NCI-H1930 (cell line): ENCODE data around the gene SMPX.

Experiments used
- DNase-seq, 2 experiments: peaks; one replicate each; lab custom pipeline; 2025; lab: John Stamatoyannopoulos, UW

The SMPX gene

GRCh38 chrX:21744060-21744459 is 13.9 kb downstream of the SMPX start:
- no peak for DNase-seq

GRCh38 chrX:21741869-21742701 is 15.8 kb downstream of the SMPX start:
- DNase-seq, result no peak

DNA sequence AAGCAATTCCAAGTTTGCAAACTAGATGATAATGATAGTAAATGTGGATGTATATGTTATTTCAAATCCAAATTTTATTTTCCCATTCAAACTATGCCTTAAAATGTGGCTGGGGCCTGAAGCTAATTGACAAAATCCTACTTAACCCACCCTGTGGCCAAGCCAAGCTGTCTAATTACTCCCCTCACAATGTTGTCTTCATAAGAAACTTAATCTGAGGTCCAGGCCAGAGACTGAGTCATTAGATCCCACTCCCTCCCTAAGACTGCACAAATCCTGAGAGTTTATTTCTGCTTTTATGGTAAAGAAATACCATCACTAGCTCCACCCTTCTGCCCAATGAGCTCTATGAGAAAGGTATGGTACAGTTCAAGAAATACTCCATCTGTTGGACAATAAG is 16.6 kb downstream of the SMPX start:
- DNase-seq, result no peak

DNA sequence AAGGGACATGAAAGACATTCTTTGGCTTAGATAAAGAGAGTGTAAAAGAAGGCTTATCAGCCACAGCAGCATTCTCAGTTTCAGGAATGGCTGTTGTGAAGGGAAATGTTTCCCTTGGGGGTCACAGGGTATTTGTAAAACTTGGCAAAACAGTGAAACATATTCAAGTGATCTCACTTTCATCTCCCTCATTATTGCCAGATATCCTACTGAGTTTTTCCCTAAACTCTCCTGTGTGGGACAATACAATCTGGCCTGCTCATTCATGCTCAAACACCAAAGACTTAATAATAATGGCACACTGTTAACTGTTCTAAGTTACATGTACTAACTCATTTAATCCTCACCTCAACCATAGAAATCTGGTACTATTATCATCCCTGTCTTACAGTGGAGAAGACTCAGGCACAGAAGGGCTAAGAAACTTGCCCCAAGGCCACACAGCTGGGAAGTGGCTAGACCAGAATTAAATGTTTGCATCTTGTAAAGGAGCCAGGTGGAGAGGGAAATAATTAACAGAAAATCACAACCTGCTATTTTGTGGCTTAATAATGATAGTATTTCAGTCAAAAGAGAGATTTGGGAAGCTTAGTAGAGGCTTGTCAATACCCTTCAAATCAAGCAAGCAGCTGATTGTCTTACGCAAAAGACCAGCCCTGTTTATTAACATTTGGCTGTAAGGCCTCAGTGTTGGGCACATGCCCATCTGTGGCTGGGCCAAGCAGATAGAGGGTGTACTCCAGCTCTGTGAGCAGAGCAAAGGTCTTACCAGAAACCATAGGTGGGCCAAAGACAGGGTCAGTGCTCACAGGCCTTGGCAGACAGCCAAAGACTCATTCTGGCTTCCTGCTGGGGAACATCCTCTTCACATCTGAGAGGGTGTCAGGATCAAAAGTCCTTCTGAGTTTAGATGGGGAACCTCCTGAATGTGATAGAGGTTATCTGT is 17.3 kb downstream of the SMPX start:
- DNase-seq, result no peak

- no peak for DNase-seq
These were observed 19.0 kb downstream of the SMPX start for GRCh38 chrX:21738950-21739287.

DNA sequence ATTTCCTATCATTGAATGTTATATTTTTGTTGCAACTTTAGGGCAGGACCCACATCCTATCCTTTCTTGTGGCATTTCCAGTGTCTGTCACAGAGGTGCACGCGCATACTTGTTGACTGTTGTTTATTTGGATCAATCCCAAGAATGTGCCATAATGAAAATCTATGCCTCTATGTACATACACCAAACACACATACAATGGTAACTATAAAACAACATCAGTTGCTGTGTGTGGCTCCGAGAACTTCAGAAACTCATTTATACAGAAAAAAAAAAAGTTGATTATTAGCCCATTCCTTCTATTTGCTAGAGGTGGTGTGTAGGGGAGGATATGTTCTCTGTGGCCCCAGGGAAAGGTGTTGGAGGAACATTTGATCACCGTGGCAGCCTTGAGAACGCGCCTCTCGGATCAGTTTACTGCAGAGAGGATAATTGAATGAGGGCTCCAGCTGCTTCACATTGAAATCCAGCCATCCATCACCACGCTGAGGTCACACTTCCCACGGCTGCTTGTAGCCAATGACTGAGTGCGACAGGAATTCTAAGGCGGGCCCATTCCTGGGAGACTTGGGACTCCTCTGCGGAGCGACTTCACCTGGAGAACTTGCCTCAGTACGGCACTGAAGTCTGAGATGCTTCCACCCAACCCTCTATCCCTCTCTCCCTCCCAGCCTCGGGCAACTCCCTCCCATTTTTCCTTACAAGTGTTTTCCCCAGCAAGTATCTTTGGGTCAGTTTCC is 19.5 kb downstream of the SMPX start:
- DNase-seq, result no peak

DNA sequence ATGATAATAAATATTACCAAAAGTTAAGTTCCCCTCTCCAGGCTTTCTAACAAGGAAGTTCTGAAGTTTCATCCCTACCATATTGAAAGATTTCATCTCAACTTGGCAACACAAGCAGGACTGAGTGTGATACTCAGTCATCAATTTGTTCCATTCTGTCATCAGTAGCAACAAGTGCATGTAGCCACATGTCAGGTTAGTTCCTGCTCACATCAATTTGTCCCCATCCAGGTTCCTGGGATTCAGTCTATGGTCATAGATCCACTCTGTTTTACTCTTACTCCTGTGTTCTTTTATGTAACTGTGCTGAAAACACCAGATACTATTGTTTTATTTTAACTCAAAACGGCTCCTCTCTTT is 22.2 kb downstream of the SMPX start:
- no peak for DNase-seq

DNA sequence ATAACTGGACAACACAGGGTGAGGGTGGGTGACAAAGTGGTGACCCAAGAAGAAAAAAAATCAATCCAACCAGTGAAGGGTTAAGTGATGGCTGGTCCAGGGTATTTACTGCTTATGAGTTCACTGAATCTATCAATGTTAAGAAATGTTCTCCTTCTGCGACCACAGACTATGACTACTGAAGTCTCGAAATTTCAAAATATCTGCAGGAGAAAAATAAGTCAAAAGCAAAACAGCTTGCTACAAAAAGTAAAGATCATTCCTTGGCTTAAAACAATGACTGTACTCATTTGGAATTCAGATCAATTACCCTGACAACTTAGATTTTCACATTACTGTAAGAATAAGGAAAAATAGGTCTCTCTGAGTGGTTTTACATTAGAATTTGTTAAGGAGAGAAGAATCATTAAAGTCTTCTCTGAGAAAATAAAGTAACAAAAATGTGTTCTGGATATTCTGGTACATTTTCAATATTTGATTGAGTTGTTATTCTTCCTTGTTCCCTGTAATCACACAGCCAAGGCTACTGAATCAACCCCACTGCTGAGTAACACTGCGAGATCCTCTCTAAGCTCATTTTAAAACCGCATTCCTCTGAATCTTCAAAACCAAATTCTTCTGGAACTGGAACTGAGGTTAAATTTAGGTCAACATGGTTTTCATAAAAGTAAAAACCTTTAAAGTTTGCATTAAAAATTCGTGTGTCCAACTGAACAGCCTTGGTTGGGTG is 22.7 kb downstream of the SMPX start:
- no peak for DNase-seq

DNA sequence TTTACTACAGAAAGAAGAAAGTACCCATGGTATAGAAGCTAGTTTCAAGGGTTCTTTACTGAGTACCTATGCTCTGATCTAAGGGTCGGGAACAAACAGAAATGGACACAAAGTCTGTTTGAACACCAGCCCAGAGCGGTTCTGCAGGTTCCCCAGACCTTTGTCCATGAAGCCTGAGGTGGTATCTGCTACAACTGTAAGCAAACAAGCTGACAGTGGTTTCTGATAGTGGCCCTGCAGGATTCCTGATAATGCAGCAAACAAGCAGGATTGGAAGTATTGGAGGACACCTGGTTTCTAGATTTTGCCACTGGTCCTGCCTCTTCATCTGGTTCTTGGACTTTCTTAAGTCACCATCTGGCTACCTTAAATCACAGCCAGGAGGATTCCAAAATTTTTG is 23.7 kb downstream of the SMPX start:
- DNase-seq, result no peak

DNA sequence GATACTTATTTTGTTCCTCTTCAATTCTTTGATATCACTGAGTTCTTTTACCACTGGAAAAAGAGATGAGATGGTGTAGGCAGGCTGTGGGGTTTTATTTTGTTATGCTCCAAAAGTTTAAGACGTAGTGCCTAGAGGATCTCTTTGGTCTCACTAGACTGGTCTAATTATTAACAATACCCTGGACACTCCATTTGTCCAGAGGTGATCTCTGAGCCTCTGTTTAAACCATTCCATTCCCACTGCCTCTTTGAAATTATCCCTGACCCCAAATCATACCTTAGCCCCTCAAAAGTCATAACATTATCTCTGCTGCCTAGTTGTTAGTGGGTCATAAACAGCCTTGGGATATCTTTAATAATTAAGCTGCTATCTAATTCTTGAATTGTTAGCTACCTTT is 24.2 kb downstream of the SMPX start:
- no peak for DNase-seq

DNA sequence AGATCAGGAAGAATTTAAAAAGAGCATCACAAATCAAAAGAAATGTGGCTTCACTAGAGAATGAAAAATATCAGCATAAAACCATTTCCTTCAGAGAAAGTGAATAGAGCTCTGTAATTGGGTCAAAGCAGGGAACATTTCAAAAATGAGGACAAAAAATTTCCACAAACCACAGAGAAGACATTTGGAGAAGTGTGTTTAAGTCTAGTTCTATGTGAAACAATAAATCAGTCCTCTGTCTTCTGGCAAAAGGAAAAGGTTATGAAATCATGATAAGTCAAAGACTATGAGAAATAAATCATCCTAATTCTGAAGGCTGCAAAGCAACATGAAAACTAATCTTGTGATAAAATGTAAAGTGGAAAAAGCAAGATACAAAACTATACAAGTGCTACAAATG is 27.9 kb downstream of the SMPX start:
- no peak for DNase-seq

DNA sequence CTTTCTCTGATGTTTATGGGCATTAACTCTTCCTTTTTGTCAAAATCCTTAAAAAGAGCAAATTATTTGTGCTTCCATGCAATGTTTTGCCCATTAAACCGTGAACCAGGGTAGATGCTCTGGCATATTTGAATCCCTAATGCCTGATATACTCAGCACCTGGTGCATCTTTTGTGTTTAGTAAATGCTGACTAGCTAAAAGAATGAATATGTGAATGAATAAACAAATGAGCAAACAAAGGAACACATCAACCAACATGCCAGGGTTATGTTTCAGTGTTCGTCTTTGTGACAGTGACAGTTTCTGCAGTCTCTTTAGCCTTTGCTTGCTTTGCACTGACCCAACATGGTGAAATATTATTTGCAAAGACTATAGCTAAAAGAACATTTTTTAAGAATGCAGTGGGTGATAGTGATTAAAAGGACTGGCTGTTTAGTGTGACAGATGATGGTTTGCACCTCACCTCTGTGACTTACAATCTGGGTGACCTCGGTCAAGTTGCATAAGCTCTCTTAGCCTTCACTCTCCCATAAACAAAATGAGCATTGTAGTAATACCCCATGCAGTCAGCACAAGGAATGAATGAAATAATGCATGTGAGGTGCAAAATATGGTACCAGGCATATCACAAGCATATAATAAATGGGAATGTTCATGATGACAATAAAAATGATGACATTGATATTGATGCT is 29.5 kb downstream of the SMPX start:
- DNase-seq, result no peak

GRCh38 chrX:21725916-21726315 is 32.0 kb downstream of the SMPX start:
- no peak for DNase-seq

DNA sequence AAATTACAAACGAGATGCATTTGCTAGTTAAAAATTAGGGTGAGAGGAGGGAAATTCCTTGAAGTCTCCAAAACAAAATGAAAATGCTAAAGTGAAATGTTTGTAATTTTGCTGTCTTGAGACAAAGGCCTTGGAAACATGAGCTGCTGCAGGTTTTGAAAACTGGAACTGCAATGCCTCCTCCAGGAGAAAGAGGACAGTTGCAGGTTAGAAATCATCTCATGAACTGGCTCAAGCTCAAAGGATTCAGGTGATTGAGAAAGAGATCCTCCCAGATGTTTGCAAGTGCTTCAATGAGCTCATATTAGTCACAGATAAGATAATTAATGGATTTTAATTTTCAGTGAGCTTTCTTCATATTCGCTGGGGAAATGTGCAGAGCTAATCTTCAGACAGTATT is 32.4 kb downstream of the SMPX start:
- DNase-seq, result peak; percentile 16 to 21

DNA sequence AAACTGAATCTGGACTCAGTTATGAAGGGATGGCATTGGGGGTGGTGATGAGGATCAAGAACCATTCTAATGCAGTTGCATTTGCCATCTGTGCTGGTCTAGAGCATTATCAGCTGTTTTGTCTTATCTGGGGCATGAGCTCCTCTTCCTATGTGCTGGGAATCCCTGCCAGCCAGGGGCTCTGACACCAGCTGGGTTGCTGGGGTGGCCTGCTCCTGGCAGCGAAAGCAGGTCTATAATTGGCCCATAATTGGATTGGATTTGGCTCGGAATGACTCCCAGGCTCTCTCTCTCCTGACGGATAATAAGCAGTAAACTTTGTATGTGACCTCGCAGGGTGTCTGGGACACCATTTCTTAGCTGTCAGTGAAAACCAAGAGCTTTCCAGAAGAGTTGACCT is 34.1 kb downstream of the SMPX start:
- DNase-seq, result no peak

GRCh38 chrX:21723084-21723483 is 34.8 kb downstream of the SMPX start:
- no peak for DNase-seq

GRCh38 chrX:21721195-21721594 is 36.7 kb downstream of the SMPX start:
- no peak for DNase-seq

DNA sequence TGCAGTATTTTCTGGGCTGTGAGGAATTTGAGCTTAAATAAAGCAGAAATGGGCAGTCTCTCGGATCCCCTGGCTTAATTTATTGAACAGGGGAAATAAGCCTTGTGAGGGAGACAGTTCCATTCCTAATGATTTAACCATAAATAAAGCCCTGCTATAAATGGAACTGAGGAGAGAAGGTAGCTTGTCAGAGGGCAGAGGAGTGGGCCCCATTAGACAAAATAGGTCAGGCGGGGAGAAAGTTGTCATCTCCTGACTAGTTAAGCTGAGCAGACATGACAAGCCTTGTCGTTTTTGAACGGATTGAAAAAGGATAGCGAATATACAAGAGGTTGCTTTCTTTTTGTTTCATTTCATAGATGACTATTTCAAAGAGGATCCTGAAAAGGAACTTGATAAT is 39.3 kb downstream of the SMPX start:
- DNase-seq, result no peak

GRCh38 chrX:21717802-21718201 is 40.1 kb downstream of the SMPX start:
- no peak for DNase-seq

GRCh38 chrX:21715825-21716224 is 42.1 kb downstream of the SMPX start:
- DNase-seq, result no peak

DNA sequence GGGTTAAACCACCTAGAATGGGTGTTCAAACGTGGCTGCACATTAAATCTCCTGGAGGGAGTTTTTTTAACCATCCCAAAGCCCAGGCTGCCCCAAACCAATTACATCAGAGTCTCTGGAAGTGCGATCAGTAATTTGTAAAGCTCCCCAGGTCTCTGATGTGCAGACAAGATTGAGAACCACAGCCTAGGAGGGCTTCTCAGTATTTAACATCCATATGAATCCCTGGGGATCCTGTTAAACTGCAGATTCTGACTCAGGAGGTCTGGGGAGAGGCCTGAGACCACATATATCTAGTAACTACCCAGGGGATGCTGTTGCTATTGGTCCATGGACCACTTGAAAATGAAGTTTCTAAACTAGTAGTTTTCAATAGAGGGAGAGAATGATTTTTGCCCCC is 42.6 kb downstream of the SMPX start:
- DNase-seq, result no peak
